HEK293T (cell line): ENCODE measurements around the gene SYNE1.

Source experiments
- FOXA1 ChIP-seq: fragments of 450-650 bp; IDR thresholded peaks from 2 replicates; pipeline ENCODE4 v1.6.1; 2016; ENCODE audit warnings: mild to moderate bottlenecking
- LEF1 ChIP-seq: fragments of 450-650 bp; IDR thresholded peaks from 2 replicates; pipeline ENCODE4 v1.6.1; 2017; ENCODE audit warnings: mild to moderate bottlenecking, borderline replicate concordance

DNA sequence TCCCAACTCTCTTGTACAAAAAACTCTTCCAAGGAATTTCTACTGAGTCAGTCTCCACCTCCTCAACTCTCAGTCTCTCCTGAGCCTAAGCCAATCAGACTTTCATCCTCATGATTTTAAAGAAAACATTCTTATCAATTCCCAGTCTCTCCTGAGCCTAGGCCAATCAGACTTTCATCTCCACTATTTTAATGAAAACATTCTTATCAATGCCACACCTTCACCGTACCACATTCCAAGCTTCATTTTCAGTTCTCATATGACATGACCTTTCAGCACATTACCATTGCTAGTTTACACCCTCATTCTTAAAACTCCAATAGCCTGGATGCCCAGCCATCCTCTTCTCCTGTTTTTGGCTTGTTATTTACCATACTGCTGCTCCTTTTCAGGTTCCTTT lies 42.5 kb downstream of the SYNE1 start:
- TF ChIP-seq LEF1 (no peak), FOXA1 (no peak)
